Esophagus mucosa (tissue), 1 donor: ENCODE results near the gene SYP. TPM values are rescaled to one million over a fixed set of nuclear protein-coding genes. Genes with fewer than 3 reads are reported as not detected.

Experiments
- total RNA-seq: library from RNA; stranded (reverse); gene quantifications from one replicate; pipeline ENCODE4 v1.2.4, GENCODE V29; 2023
- donor health status: DM: yes; HTN: yes; CAD: no.

Gene SYP
- total RNA-seq, 1 donor from 2014 or later: 0.36 TPM

Other genes starting within 250 kb of the SYP start
- gene OTUD5, start 242.6 kb downstream of the SYP start, total RNA-seq: 20.3 TPM
- gene KCND1, start 228.3 kb downstream of the SYP start, total RNA-seq: 0.28 TPM
- 21.2 TPM for gene GRIPAP1, start 197.9 kb downstream of the SYP start, total RNA-seq
- 20.2 TPM for gene TFE3, start 156.8 kb downstream of the SYP start, total RNA-seq
- 27.7 TPM for gene CCDC120, start 141.2 kb downstream of the SYP start, total RNA-seq
- gene PRAF2, start 126.2 kb downstream of the SYP start, total RNA-seq: 4.8 TPM
- gene WDR45, start 120.3 kb downstream of the SYP start, total RNA-seq: 30.3 TPM
- gene GPKOW, start 76.5 kb downstream of the SYP start, total RNA-seq: 11.9 TPM
- 4.7 TPM for gene MAGIX, start 37.4 kb downstream of the SYP start, total RNA-seq
- 359 TPM for gene PLP2, start 28.3 kb downstream of the SYP start, total RNA-seq
- 17.5 TPM for gene PRICKLE3, start 13.8 kb downstream of the SYP start, total RNA-seq
- gene CACNA1F, start 33.1 kb upstream of the SYP start, total RNA-seq: 0.28 TPM
- 9.4 TPM for gene CCDC22, start 35.3 kb upstream of the SYP start, total RNA-seq
- 0.76 TPM for gene FOXP3, start 64.5 kb upstream of the SYP start, total RNA-seq
- 3.4 TPM for gene PPP1R3F, start 69.6 kb upstream of the SYP start, total RNA-seq
- gene GAGE10, start 103.5 kb upstream of the SYP start, total RNA-seq: not detected
- gene GAGE12J, start 121.8 kb upstream of the SYP start, total RNA-seq: not detected
- not detected for gene GAGE13, start 131.4 kb upstream of the SYP start, total RNA-seq